ENCODE results near the gene TK2. TPM values are rescaled to one million over a fixed set of nuclear protein-coding genes. Genes with fewer than 3 reads are reported as not detected.
A peak's percentile ranks its signal among the peaks of the same experiment; 100 is the strongest.

Gene TK2
- total RNA-seq, 3 donors from 2014 or later: 33.1 to 98.4 (median 40.4) TPM

DNA sequence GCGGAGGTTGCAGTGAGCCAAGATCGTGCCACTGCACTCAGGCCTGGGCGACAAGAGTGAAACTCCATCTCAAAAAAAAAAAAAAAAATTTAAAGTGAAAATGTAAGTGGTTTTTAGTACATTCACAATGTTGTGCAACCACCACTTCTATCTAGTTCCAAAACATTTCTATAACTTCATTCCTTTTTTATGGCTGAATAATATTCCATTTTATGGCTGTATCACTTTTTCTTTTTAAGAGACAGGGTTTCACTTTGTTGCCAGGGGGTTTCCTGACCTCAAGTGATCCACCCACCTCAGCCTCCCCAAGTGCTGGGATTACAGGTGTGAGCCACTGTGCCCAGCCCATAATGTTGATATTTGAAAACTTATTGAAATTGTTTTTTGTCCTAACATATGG is 42.9 kb upstream of the TK2 start:
- Histone ChIP-seq H3K27ac (no peak overlapping the region), H3K27me3 (no peaks in the 10 kb centered on the region), H3K4me1 (no peaks in the 10 kb centered on the region), H3K9me3 (no peaks in the 10 kb centered on the region), H3K36me3 (no peaks in the 10 kb centered on the region), H3K4me3 (no peak overlapping the region)
- intact Hi-C loops (cut with DNase I; ENCODE audit: low total_unique reads): no loop called here
- no peak for TF ChIP-seq POLR2AphosphoS5 (IDR thresholded peaks at IDR 0.05)
- TF ChIP-seq, protein P1, sequence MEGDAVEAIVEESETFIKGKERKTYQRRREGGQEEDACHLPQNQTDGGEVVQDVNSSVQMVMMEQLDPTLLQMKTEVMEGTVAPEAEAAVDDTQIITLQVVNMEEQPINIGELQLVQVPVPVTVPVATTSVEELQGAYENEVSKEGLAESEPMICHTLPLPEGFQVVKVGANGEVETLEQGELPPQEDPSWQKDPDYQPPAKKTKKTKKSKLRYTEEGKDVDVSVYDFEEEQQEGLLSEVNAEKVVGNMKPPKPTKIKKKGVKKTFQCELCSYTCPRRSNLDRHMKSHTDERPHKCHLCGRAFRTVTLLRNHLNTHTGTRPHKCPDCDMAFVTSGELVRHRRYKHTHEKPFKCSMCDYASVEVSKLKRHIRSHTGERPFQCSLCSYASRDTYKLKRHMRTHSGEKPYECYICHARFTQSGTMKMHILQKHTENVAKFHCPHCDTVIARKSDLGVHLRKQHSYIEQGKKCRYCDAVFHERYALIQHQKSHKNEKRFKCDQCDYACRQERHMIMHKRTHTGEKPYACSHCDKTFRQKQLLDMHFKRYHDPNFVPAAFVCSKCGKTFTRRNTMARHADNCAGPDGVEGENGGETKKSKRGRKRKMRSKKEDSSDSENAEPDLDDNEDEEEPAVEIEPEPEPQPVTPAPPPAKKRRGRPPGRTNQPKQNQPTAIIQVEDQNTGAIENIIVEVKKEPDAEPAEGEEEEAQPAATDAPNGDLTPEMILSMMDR (IDR thresholded peaks at IDR 0.05): no peak
- no peak for TF ChIP-seq POLR2A (IDR thresholded peaks at IDR 0.05)
- DNase-seq (ENCODE audit: low spot score in 2 of 2): no peak

DNA sequence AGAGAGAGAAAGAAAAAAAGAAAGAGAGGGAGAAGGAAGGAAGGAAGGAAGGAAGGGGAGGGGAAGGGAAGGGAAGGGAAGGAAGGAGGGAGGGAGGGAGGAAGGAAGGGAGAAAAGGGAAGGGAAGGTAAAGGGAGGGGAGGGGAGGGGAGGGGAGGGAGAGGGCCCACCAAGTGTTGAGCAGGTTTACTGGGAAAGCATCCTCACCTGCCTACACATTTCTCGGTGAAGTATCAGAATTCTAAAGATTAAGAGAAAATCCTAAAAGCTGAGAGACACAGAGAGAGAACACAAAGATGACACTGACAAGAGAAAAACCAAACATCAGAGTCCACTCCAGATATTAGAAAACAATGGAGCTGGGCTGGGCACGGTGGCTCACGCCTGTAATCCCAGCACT is 42.3 kb upstream of the TK2 start:
- no peaks in the 10 kb centered on the region for H3K27me3 ChIP-seq
- H3K9me3 ChIP-seq: no peaks in the 10 kb centered on the region
- intact Hi-C loops (cut with DNase I; ENCODE audit: low total_unique reads): no loop called here
- TF ChIP-seq, protein P1 (IDR thresholded peaks at IDR 0.05): no peak
- TF ChIP-seq POLR2AphosphoS5 (IDR thresholded peaks at IDR 0.05) (no peak), POLR2A (IDR thresholded peaks at IDR 0.05) (no peak)
- H3K36me3 ChIP-seq: no peaks in the 10 kb centered on the region
- no peak overlapping the region for H3K4me3 ChIP-seq
- DNase-seq (ENCODE audit: low spot score in 2 of 2): no peak
- H3K4me1 ChIP-seq: no peaks in the 10 kb centered on the region
- no peak overlapping the region for H3K27ac ChIP-seq

DNA sequence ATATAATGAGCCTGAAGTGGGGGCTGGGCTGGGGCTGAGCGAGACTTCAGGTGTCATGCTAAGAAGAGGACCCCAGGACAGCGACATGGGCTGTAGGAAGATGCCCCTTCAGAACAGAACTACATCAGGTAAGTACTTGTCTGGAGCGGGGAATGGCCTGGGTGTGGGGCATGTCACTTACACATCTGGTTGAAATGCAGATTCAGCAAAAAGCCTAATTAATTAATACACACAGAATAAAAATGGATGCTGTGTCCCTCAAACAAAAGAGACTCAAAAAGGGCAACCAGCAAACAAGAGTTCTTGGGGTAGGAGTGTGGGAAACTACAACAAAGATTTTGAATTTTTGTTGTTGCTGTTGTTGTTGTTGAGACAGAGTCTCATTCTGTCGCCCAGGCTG is 41.1 kb upstream of the TK2 start:
- DNase-seq (ENCODE audit: low spot score in 2 of 2): no peak
- intact Hi-C loops (cut with DNase I; ENCODE audit: low total_unique reads): no loop called here
- TF ChIP-seq POLR2AphosphoS5 (IDR thresholded peaks at IDR 0.05) (no peak), POLR2A (IDR thresholded peaks at IDR 0.05) (no peak)
- TF ChIP-seq, protein P1 (IDR thresholded peaks at IDR 0.05): no peak

DNA sequence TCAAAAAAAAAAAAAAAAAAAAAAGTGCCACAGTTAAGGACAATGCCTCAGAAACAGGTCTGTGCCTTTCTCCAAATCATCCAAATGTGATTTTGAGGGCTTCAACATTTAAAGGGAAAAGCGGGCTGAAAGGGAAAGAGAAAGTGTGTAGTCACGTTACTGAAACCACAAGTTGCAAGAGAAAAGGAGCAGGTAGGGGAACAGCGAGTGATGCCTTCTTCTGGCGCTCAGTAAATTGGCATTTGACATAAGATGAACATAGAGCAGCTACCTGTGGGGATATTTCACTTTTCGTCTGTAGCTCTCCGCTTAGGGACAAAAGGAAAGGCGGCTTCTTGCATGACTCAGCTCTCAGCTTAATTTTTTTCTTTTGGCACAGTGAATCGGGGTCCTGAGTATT is 40.4 kb upstream of the TK2 start:
- intact Hi-C loops (cut with DNase I; ENCODE audit: low total_unique reads): no loop called here
- Histone ChIP-seq H3K27ac (no peak overlapping the region), H3K36me3 (no peaks in the 10 kb centered on the region), H3K9me3 (no peaks in the 10 kb centered on the region), H3K4me1 (no peaks in the 10 kb centered on the region), H3K27me3 (no peaks in the 10 kb centered on the region), H3K4me3 (no peak overlapping the region)
- DNase-seq (ENCODE audit: low spot score in 2 of 2): no peak
- TF ChIP-seq POLR2A (IDR thresholded peaks at IDR 0.05): no peak
- TF ChIP-seq, protein P1 (IDR thresholded peaks at IDR 0.05): no peak
- TF ChIP-seq POLR2AphosphoS5 (IDR thresholded peaks at IDR 0.05): no peak

More for the DNA sequence above, 41.1 kb upstream of the TK2 start:
- no peak overlapping the region for H3K27ac ChIP-seq
- H3K4me1 ChIP-seq: no peaks in the 10 kb centered on the region
- H3K27me3 ChIP-seq: no peaks in the 10 kb centered on the region
- no peaks in the 10 kb centered on the region for H3K36me3 ChIP-seq
- no peak overlapping the region for H3K4me3 ChIP-seq
- H3K9me3 ChIP-seq: no peaks in the 10 kb centered on the region

DNA sequence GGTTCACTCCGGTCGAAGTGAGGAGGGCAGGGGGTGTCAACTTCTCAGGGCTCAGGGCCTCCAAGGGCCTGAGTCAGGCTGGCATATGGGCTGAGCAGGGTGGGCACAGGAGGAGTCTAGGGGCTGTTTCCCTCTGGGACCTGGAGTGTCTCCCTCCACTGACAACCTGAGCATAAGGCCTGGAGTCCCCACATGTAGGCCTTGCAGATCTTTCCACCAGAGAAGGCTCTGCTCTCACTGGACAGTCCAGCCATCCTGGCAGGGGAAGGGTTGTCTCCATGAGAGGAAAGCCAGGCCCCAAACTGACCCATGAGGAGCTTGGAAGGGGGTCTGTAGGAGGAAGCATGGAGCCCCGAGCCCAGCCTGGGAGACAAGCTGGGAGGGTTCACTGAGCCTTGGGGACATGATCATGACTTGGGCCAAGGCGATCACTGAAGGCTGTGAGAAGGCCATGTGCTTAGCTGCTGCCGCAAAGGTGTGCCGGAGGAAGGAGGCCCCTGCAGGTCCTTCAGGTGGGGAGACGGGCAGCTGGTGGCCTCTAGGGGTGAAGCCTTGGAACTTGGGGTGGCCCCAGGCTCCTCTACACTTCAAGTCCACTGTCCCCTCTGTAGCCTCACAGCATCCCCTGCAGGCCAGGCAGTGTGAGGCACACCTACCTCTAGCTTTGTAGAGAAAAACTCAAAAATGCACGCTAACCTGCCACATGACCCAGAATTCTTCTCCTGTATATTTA is 39.2 kb upstream of the TK2 start:
- no peaks in the 10 kb centered on the region for H3K27me3 ChIP-seq
- H3K4me1 ChIP-seq: no peaks in the 10 kb centered on the region
- intact Hi-C loops (cut with DNase I; ENCODE audit: low total_unique reads): no loop called here
- no peak for TF ChIP-seq POLR2A (IDR thresholded peaks at IDR 0.05)
- TF ChIP-seq POLR2AphosphoS5 (IDR thresholded peaks at IDR 0.05): no peak
- TF ChIP-seq, protein P1 (IDR thresholded peaks at IDR 0.05): peak in 2 of 3 donors; percentile 20 to 40
- no peaks in the 10 kb centered on the region for H3K9me3 ChIP-seq
- no peak overlapping the region for H3K4me3 ChIP-seq
- no peak overlapping the region for H3K27ac ChIP-seq
- no peak for DNase-seq (ENCODE audit: low spot score in 2 of 2)
- H3K36me3 ChIP-seq: no peaks in the 10 kb centered on the region

All from breast epithelium (tissue), 4 donors.